HG03159 (cell line): ENCODE results near the gene RAB14.
"Not testable (repeated sequence)": the region's sequence is repeated elsewhere in the genome, so short reads cannot be mapped to it uniquely, and the experiment has no call there.

ENCODE experiments used
- ATAC-seq: cut with Tn5 transposase; IDR thresholded peaks from one replicate; pipeline ENCODE4 v1.9.1; 2021; ENCODE audit warnings: mild to moderate bottlenecking, moderate library complexity; ENCODE audit not compliant: unreplicated experiment

The RAB14 gene

GRCh38 chr9:121169094-121169601, 32.5 kb downstream of the RAB14 start:
- ATAC-seq = no peak

DNA sequence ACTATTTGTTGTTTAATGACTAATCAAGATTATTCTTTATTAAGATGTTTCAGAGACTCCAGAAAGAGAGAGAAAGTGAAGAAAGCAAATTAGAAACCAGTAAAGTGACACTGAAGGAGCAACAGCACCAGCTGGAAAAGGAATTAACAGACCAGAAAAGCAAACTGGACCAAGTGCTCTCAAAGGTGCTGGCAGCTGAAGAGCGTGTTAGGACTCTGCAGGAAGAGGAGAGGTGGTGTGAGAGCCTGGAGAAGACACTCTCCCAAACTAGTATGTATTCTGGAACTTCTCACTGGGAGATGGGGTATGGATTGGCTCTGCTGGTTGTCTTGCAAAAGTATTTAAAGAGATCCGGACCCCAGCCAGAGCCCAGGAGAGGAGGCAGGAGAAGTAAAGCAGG, 33.6 kb downstream of the RAB14 start:
- ATAC-seq = no peak

- ATAC-seq = no peak
These were observed 41.6 kb downstream of the RAB14 start for GRCh38 chr9:121160025-121160424.

- no peak for ATAC-seq
These were observed 43.7 kb downstream of the RAB14 start for GRCh38 chr9:121157939-121158338.

DNA sequence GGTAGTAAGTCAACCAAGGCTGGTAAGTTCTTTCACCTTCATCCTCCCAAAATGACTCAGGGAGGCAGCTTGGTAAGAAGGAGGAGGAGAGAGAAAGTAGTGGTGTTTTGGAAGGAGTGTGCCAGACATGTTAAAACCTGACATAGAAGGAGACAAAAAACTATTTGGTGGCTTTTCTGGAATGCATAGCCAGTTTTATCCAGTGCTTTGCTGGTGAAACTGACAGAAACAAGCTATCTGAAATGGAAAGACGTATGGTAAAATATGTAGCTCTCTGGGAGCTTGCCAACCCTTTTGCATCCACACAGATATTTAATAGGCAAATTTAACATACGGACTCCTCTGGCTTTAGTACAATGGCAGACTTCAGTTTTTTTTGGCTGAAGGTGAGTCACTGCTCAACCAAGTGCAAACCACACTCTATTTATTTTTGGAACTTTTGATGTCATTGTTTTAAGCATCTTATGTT, 45.4 kb downstream of the RAB14 start:
- peak; percentile 90 for ATAC-seq

DNA sequence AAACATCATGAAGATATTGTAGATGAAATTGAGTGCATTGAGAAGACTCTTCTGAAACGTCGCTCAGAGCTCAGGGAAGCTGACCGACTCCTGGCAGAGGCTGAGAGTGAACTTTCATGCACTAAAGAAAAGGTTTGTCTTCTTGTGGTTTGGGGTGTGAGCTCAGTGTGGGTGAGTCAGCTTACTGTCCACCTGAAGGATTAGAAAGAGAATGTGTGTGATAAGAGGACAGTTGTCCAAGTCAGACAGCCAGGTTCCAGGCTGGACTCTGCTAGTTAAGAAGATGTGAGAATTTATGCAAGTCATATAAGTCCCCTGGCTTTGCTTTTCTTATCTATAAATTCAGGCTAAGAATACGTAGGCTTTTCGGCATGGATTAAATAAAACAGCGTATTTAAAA, 46.9 kb downstream of the RAB14 start:
- ATAC-seq = no peak

- no peak for ATAC-seq
These were observed 48.0 kb downstream of the RAB14 start for GRCh38 chr9:121153642-121154041.

DNA sequence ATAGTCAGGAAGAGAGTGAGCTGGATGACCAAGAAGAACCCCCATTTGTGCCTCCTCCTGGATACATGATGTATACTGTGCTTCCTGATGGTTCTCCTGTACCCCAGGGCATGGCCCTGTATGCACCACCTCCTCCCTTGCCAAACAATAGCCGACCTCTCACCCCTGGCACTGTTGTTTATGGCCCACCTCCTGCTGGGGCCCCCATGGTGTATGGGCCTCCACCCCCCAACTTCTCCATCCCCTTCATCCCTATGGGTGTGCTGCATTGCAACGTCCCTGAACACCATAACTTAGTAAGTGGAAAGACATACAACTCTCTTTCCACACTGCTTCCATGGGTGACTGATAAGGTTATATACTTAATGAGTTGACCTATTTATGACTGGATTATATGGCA, 51.5 kb downstream of the RAB14 start:
- ATAC-seq = no peak

DNA sequence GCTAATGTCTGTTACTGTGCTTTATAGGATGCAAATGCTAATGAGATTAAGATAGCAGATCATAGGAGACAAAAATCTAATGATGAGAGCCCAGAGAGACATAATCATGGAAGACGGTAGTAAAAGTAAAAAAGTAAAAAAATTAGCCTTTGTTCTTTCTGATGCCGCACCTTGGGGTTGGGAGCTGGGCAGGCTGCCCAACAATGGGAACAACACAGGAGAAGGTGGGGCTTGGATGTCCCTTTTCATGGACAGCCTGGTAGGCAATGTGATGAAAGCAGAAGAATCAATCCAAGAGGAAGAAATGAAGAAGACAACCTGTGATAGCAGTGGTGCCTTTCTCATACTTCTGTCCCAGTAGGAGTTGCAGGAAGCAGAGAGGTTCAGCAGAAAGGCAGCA, 57.2 kb downstream of the RAB14 start:
- no peak for ATAC-seq

- no peak for ATAC-seq
These were observed 57.9 kb downstream of the RAB14 start for GRCh38 chr9:121143771-121144170.

GRCh38 chr9:121141706-121142105, 60.0 kb downstream of the RAB14 start:
- no peak for ATAC-seq

GRCh38 chr9:121141306-121141705, 60.4 kb downstream of the RAB14 start:
- no peak for ATAC-seq

DNA sequence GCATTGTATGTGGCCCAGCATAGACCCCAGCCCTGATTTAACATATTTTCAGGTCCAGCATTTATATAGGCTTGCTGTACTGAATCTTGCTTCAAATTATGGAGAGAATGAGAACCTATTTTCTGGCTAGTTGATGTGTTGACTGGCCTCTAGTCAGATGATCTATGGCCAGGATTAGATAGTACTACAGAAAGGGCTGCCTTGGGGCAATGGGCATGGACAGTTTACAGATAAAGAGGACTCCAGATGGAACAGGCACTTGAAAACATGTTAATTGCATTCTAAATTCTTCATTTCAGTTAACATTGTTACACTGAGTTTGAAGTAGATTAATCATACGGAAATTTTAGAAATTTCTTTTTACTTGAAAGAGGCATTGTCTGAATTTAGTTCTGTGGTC, 61.5 kb downstream of the RAB14 start:
- no peak for ATAC-seq

- no peak for ATAC-seq
These were observed 62.7 kb downstream of the RAB14 start for GRCh38 chr9:121138973-121139372.

- ATAC-seq = no peak
These were observed 63.1 kb downstream of the RAB14 start for GRCh38 chr9:121138561-121138960.

GRCh38 chr9:121135642-121136041, 66.0 kb downstream of the RAB14 start:
- ATAC-seq = no peak

GRCh38 chr9:121133104-121133816, 68.4 kb downstream of the RAB14 start:
- no peak for ATAC-seq

- ATAC-seq = not testable (repeated sequence)
These were observed 72.3 kb downstream of the RAB14 start for GRCh38 chr9:121129384-121129783.
